Gastrocnemius medialis (tissue), 4 donors: Measurements from ENCODE around the gene IL1R1.
"Not testable (repeated sequence)": the region's sequence is repeated elsewhere in the genome, so short reads cannot be mapped to it uniquely, and the experiment has no call there.

Experiments
- POLR2A ChIP-seq, 2 donors: fragments of 450-650 bp; IDR thresholded peaks; one replicate each; pipeline ENCODE4 v1.6.1; 2017; ENCODE audit warnings: antibody characterized with exemption in 2 of 2, mild to moderate bottlenecking in 2 of 2, moderate library complexity in 2 of 2
- TF ChIP-seq, protein P1 (sequence below), 5 experiments: fragments of 450-650 bp in 3 of 5; fragments of 200-600 bp in 2 of 5; sonication (generic) in 2 of 5; IDR thresholded peaks in 4 of 5; conservative IDR thresholded peaks in 1 of 5; 1 replicate in 4 of 5; 2 replicates in 1 of 5; pipeline ENCODE4 v1.5.1; 2016 to 2019; ENCODE audit warnings: antibody characterized with exemption in 5 of 5, mild to moderate bottlenecking in 3 of 5, moderate library complexity in 3 of 5

DNA sequence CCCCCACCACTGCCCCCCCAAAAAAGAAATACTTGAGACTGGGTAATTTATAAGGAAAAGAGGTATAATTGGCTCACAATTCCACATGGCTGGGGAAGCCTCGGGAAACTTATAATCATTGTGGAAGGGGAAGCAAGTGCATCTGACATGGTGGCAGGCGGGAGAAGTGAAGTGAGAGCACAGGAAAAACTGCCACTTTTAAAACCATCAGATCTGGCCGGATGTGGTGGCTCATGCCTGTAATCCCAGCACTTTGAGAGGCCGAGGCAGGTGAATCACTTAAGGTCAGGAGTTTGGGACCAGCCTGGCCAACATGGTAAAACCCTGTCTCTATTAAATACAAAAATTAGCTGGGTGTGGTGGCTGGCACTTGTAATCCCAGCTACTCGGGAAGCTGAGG lies 18.1 kb upstream of the IL1R1 start:
- TF ChIP-seq, protein P1, sequence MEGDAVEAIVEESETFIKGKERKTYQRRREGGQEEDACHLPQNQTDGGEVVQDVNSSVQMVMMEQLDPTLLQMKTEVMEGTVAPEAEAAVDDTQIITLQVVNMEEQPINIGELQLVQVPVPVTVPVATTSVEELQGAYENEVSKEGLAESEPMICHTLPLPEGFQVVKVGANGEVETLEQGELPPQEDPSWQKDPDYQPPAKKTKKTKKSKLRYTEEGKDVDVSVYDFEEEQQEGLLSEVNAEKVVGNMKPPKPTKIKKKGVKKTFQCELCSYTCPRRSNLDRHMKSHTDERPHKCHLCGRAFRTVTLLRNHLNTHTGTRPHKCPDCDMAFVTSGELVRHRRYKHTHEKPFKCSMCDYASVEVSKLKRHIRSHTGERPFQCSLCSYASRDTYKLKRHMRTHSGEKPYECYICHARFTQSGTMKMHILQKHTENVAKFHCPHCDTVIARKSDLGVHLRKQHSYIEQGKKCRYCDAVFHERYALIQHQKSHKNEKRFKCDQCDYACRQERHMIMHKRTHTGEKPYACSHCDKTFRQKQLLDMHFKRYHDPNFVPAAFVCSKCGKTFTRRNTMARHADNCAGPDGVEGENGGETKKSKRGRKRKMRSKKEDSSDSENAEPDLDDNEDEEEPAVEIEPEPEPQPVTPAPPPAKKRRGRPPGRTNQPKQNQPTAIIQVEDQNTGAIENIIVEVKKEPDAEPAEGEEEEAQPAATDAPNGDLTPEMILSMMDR (IDR thresholded peaks at IDR 0.05 in 4 of 5, conservative IDR thresholded peaks at IDR 0.05 in 1 of 5): not testable (repeated sequence)
- not testable (repeated sequence) for TF ChIP-seq POLR2A (IDR thresholded peaks at IDR 0.05)
